Mucosa of stomach (tissue), 1 donor: ENCODE results near the gene PLPP4.

Source experiments
- H3K27me3 ChIP-seq: one replicate; pipeline ENCODE4 v1.7.0; 2013; ENCODE audit warnings: mild to moderate bottlenecking, low read length; ENCODE audit not compliant: control insufficient read depth, insufficient read depth
- H3K36me3 ChIP-seq: one replicate; pipeline ENCODE4 v1.7.0; 2013; ENCODE audit warnings: low read length; ENCODE audit not compliant: control insufficient read depth, insufficient read depth
- H3K4me1 ChIP-seq: one replicate; pipeline ENCODE4 v1.7.0; 2013; ENCODE audit warnings: mild to moderate bottlenecking, low read length; ENCODE audit not compliant: control insufficient read depth, insufficient read depth
- H3K4me3 ChIP-seq: one replicate; pipeline ENCODE4 v1.7.0; 2013; ENCODE audit warnings: low read length
- H3K9ac ChIP-seq: one replicate; pipeline ENCODE4 v1.7.0; 2013; ENCODE audit warnings: mild to moderate bottlenecking, low read length, moderate library complexity
- H3K9me3 ChIP-seq: one replicate; pipeline ENCODE4 v1.7.0; 2013; ENCODE audit warnings: mild to moderate bottlenecking, low read length, moderate library complexity; ENCODE audit not compliant: control insufficient read depth
- donor health status: Pancreatic carcinoma.

PLPP4 gene

DNA sequence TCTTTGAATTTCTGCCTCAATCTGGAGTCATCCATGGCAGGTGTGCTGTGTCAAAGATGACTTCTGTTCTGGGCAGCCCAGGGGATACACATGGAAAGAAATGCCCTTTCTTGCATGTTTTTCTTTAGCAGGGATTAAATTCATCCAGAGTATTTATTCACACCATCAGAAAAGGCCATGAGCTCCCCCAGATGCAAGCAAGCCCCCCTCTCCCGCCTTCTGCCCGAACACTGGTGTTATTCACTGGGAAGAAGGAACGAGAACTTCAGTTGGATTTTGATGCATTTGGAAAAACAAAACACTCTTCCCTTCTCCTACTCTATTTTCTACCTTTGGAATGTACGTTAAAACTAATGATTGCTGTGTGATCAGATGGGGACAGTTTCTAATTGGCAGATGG, 1.4 kb downstream of the PLPP4 start:
- Histone ChIP-seq H3K27me3 (peaks cover 36% of the 10 kb centered on the region), H3K4me1 (peaks cover 5% of the 10 kb centered on the region), H3K36me3 (no peaks in the 10 kb centered on the region), H3K4me3 (no peak overlapping the region), H3K9ac (no peak overlapping the region), H3K9me3 (no peaks in the 10 kb centered on the region)

DNA sequence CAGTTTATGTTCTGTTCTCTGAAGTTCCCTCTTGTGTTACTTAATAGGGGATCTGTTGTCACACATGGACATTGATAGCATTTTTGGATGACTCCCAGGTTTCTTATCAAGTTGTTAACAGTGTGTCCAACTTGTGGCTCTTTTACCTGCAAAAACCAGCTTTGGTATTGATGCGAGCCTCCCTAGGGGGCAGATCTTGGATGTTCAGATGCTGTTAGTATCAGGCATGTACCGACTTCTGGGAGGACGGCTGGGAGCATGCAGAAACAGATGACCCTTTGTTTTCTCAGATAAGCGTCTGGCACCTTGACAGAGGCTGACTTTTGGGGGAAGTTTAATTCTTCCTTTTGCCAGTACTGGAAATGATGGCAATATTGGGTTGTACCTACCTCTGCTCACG, 2.2 kb downstream of the PLPP4 start:
- H3K9ac ChIP-seq, result no peak overlapping the region
- H3K4me1 ChIP-seq, result peaks cover 5% of the 10 kb centered on the region
- H3K9me3 ChIP-seq, result no peaks in the 10 kb centered on the region
- H3K27me3 ChIP-seq, result peaks cover 36% of the 10 kb centered on the region
- no peak overlapping the region for H3K4me3 ChIP-seq
- H3K36me3 ChIP-seq, result no peaks in the 10 kb centered on the region

DNA sequence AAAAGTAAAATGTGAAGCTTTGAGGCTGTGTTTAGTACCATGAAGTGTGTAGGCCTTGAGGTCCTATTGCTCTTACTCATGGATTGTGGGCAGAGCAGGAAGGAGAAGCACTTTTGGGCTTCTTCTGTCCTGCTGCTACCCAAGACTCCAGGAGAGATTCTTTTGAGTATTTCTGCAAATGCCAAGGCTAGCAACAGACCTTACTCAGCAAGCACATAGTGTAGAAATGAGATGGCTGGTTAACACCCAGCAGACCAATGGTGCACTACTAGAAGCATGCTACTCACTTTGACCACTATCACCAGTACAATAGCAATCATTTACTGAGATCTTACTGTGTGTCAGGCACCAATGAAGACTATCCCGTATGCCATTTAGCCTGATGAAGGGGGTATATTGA, 3.2 kb downstream of the PLPP4 start:
- Histone ChIP-seq H3K9me3 (no peaks in the 10 kb centered on the region), H3K4me1 (peaks cover 5% of the 10 kb centered on the region), H3K4me3 (no peak overlapping the region), H3K9ac (no peak overlapping the region), H3K27me3 (peaks cover 36% of the 10 kb centered on the region), H3K36me3 (no peaks in the 10 kb centered on the region)

DNA sequence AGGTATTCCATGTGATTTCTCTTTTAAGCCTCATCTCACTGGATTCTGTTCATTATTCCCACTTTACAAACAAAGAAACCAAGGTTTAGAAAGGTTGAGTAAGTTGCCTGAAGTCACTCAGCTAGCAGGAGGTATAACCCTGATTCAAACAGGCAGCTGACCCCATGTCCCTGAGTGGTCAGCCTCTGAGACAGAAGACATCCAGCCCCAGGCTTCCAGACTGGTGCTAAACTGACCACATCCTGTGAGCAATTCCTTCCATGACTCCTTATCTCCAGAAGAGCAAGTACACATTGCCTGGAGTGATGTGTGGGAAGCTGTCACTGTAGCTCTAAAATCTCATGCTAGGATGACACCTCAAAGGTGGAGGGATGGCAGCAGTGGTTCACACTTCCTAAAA, 3.7 kb downstream of the PLPP4 start:
- Histone ChIP-seq H3K4me3 (no peak overlapping the region), H3K27me3 (peaks cover 34% of the 10 kb centered on the region), H3K9me3 (no peaks in the 10 kb centered on the region), H3K9ac (no peak overlapping the region), H3K36me3 (no peaks in the 10 kb centered on the region), H3K4me1 (peaks cover 5% of the 10 kb centered on the region)

DNA sequence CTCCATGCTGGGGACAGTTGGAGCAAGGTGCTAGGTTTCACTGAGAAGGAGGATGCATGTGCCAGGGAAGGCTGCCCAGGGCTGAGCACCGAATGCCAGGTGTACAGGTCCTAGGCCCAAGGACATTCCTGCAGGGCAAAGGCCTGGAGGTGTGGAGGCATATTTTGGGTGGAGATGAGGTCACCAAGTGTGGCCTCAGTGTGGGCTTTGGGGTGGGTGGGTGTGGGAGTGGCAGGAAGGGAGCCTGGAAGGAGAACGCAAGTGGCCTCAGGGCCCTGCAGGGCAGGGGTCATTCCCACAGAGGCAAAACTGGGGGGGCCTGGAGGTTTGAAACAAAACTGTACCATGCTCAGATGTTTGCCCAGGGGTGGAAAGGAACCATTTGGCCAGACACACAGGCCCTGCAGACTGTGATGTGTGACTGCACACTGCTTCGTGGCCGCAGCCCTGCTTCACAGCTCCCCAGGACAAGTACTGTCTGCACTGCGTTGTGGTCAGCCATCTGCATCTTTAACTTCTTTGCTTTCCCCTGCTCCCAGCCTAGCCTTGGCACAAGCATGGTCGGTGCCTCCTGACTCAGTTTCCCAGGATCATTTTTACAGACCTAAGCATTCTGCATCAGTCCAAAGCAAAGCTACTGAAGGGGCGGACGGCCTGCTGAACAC, 5.1 kb downstream of the PLPP4 start:
- no peaks in the 10 kb centered on the region for H3K36me3 ChIP-seq
- no peak overlapping the region for H3K9ac ChIP-seq
- peaks cover 5% of the 10 kb centered on the region for H3K4me1 ChIP-seq
- no peaks in the 10 kb centered on the region for H3K9me3 ChIP-seq
- no peak overlapping the region for H3K4me3 ChIP-seq
- H3K27me3 ChIP-seq, result peaks cover 24% of the 10 kb centered on the region

DNA sequence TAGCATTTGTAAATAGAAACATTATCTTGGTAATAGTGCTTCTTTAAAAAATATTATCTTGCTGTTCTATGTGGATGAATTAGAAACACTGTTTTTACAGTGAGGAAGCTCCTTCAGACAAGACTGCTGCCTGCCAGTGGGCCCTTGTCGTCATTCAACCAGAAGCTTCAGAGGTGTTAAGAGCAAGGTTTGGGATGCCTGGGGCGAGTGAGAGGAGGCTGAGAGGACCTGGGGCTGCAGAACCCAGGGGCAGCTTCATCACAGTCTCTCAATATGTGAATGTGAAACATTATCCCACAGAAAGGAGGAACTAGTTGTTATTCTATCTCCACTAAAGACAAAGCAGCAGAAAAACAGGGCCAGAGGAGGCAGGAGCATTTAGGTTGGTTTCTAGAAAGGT, 8.1 kb downstream of the PLPP4 start:
- H3K27me3 ChIP-seq, result no peaks in the 10 kb centered on the region
- no peaks in the 10 kb centered on the region for H3K36me3 ChIP-seq
- H3K4me1 ChIP-seq, result no peaks in the 10 kb centered on the region
- H3K9me3 ChIP-seq, result no peaks in the 10 kb centered on the region
- H3K9ac ChIP-seq, result no peak overlapping the region
- no peak overlapping the region for H3K4me3 ChIP-seq

DNA sequence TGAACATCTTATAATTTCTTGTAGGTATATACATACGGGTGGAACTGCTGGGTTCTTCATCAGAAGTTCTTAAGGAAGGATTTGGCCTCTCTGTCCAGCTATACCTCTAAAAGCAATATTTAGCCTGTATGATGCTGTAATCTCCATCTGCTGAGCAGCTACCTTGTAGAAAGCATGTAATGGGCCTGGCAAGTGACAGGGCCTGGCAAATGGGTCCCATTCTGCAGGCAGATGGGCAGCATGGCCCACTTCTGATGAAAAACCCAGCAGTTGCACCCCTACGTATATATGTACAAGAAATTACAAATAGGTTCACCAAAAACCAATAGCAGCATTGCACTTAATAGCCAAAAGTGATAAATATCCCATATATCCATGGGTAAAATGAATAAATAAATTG, 9.0 kb downstream of the PLPP4 start:
- no peaks in the 10 kb centered on the region for H3K9me3 ChIP-seq
- H3K27me3 ChIP-seq, result no peaks in the 10 kb centered on the region
- no peak overlapping the region for H3K4me3 ChIP-seq
- no peaks in the 10 kb centered on the region for H3K4me1 ChIP-seq
- no peak overlapping the region for H3K9ac ChIP-seq
- H3K36me3 ChIP-seq, result no peaks in the 10 kb centered on the region

DNA sequence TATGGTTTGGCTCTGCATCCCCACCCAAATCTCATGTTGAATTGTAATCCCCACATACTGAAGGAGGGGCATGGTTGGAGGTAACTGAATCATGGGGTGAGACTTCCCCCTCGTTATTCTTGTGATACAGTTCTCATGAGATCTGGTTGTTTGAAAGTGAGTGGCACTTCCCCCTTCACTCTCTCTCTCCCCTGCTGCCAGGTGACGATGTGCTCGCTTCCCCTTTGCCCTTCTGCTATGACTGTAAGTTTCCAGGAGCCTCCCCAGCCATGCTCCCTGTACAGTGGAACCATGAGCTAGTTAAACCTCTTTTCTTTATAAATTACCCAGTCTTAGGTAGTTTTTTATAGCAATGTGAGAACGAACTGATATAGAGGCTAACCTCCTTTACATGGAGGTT, 16.6 kb downstream of the PLPP4 start:
- H3K36me3 ChIP-seq, result no peaks in the 10 kb centered on the region
- H3K27me3 ChIP-seq, result no peaks in the 10 kb centered on the region
- no peak overlapping the region for H3K9ac ChIP-seq
- no peak overlapping the region for H3K4me3 ChIP-seq
- H3K4me1 ChIP-seq, result no peaks in the 10 kb centered on the region
- H3K9me3 ChIP-seq, result no peaks in the 10 kb centered on the region

DNA sequence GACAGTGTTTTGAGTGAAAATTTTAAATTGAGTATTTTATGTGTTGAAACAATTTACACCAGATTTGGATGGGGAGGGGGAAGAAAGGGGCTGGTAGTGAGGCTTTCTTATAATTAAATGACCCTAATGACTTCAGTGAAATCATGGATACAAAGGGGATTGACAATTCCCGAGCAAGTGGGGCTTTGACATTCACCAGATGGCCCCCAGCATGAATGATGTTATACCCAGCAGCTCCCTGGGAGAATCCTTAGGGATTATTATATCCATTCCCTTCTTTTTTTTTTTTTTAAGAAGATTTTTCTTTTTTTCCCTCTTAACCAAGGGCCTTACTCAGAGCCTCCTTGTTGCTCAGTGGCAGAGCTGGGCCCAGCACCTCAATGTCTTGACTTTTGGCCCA, 17.9 kb downstream of the PLPP4 start:
- Histone ChIP-seq H3K9me3 (no peaks in the 10 kb centered on the region), H3K9ac (no peak overlapping the region), H3K27me3 (no peaks in the 10 kb centered on the region), H3K36me3 (no peaks in the 10 kb centered on the region), H3K4me1 (no peaks in the 10 kb centered on the region), H3K4me3 (no peak overlapping the region)

DNA sequence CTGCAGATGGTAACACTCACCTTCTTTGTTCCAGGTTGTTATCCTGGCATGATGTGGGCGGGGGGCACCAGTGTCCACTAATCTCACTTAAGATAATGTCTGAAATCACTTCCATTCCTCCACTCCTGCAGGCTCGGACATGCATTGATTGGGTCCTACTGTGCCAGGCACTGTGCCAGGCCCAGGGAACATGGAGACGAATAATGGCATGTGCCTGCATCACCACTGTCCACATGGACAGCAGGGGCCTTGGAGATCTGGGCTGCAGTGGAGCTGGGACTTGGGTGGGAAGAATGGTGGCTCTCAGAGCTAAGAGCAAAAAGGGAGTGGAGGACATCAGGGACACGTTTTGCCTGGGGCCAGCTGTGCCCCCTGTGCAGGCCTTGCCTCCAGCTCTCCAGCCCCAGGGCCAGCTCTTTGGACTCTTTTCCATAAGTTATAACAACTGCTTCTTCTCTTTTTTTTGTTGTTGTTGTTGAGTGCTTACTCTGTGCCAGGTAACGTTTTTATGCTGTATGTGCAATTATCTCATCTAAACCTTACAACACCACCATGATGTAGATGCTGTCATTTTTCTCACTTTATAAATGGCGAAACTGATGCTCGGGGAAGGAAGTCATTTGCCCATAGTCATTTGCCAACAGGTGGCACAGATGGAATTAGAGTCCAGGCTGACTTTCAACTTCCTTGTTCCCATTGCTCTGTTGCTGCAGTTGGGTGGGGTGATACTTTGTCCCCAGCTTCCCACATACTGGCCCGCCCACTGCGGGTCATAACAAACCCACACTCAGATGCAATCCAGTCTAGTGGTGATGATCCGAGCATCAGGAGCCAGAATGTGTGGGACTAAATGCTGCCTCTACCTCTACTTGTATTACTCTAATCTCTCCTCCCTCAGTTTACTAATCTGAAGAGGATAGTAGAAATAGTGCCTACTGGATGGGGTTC, 19.1 kb downstream of the PLPP4 start:
- no peaks in the 10 kb centered on the region for H3K4me1 ChIP-seq
- no peaks in the 10 kb centered on the region for H3K27me3 ChIP-seq

DNA sequence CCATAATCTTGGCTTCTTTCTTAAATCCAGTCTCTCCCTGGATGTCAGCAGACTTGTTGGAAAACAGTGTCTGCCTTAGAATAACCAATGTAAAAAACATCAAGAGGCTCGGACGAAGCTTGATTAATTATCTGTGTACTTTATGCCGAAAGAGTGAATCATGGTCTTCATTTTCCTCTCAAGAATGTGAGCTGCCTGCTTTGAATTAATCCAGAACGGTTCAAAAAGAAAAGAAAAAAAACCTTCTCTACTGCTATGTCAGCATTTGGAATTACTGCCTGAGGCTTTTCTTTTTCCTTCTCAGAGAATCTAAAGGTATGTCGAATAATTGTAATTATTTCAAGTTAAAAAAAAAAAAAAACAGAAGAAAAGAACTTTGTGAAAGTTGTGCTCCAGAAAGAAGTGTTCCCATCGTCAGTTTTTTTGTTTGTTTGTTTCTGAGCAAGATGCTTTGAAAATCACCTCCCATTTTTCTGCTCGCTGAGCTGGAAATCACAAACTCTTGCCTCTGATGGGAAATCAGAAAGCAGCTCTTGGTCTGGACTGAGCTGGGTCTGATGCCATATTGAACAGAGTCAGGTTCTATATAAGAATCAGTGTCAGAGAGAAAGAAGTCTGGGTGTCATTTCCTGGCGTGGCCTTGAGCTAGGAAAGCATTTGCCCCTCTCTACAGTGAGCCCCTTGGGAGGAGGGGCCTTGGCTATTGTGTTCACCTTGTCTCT, 20.2 kb downstream of the PLPP4 start:
- no peak overlapping the region for H3K4me3 ChIP-seq
- no peaks in the 10 kb centered on the region for H3K4me1 ChIP-seq
- H3K9ac ChIP-seq, result no peak overlapping the region
- H3K9me3 ChIP-seq, result no peaks in the 10 kb centered on the region
- no peaks in the 10 kb centered on the region for H3K36me3 ChIP-seq
- H3K27me3 ChIP-seq, result no peaks in the 10 kb centered on the region

More for the DNA sequence above, 19.1 kb downstream of the PLPP4 start:
- Histone ChIP-seq H3K9ac (no peak overlapping the region), H3K4me3 (no peak overlapping the region), H3K9me3 (no peaks in the 10 kb centered on the region), H3K36me3 (no peaks in the 10 kb centered on the region)

DNA sequence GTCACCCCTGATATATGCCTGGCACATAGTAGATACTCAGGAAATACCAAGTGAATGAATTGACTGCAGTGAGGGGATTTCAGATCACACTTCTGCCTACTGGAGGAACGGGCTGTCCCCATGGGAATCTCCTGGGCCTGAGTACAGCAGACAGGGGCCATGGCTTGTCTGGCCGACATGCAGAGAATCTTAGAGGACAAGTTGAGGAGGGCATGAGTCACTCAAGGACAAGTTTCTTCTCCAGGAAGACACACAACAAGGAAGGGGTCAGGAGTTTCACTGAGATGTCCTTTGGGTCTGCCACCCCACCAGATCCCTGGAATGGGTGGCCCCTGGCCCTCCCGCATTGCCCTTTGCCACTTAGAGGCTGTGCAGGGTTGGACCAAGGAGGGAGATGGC, 20.7 kb downstream of the PLPP4 start:
- no peak overlapping the region for H3K9ac ChIP-seq
- no peaks in the 10 kb centered on the region for H3K36me3 ChIP-seq
- H3K9me3 ChIP-seq, result no peaks in the 10 kb centered on the region
- no peaks in the 10 kb centered on the region for H3K27me3 ChIP-seq
- no peak overlapping the region for H3K4me3 ChIP-seq
- no peaks in the 10 kb centered on the region for H3K4me1 ChIP-seq
